ENCODE data around the gene CDCA4.
"Not testable (repeated sequence)": the region's sequence is repeated elsewhere in the genome, so short reads cannot be mapped to it uniquely, and the experiment has no call there.

Gene CDCA4

DNA sequence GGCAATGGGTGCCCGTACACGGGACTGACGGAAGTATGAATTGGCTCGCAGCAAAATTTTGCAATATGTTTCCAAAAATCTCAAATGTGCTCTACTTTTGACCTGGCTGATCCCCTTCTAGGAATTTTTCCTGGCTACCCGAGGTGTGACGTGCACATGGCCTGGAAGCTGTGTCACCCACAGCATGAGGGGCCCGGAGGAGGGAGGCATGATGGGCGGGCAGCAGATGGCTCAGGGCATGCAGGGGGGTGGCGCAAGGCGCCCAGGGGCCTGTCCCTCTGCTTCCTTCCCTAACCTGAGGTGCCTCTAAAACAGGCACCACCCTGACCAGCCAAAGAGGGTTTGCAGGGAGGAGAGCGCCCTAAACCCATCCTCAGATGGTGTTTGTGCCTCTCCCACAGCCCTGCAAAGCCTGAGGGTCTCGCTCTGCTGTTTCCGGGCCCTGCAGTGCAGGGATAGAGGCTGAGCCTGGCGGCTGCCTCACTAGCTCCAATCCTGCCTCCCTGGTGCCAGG, 37.7 kb upstream of the CDCA4 start:
- in situ Hi-C loops (cut with MboI; ENCODE audit: low sequenced_read_pairs) = no loop called here

DNA sequence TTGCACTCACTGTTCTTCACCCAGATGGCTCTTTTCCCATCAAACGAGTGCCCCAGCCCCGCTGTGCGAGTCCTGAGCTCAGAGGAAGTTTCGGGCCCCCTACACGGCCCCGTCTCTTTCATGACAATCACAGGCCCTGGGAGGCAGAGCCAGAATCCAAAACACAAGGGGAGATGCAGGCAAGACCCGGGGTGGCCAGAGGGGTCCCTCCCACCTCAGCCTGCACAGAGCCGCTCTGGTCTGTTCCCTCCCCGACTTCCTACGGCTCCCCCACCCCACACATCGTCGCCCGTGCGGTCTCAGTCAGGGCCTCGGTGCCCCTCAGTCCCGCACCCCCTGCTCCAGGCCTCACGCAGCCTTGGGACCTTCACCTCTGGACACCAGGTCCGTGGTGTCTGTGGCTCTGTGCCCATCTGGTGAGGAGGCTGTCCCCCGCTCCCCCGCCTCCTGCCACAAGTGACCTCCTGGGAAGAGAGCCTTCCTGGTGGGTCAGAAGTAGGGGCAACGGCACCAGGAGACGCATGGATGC, 35.5 kb upstream of the CDCA4 start:
- in situ Hi-C loops (cut with MboI; ENCODE audit: low sequenced_read_pairs) = no loop called here

DNA sequence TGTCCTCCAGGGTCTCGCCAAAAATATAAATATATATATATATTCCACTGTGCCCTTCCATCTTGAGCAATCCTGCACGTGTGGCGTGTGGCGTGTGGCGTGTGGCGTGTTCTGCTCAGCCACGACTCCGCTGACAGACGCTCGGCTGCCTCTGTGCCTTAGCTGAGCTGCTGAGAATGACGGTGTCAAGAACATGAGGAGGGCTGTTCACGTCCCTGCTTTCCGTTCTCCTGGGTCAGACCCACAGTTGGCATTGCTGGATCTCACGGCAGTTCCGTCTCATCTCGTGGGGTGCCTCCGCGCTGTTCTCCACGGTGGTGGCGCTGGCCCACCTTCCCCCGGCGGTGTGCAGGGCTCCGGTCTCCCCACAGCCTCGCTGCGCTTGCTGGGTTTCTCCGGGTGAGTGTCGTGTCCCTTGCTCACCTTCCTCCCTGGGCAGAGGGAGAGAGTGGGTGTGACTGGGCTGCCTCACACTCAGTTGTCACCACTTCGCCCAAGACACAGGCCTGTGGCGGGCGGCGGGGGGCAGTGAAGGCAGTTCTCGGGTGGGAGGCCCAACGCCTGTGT, 34.9 kb upstream of the CDCA4 start:
- in situ Hi-C loops (cut with MboI; ENCODE audit: low sequenced_read_pairs) = no loop called here

DNA sequence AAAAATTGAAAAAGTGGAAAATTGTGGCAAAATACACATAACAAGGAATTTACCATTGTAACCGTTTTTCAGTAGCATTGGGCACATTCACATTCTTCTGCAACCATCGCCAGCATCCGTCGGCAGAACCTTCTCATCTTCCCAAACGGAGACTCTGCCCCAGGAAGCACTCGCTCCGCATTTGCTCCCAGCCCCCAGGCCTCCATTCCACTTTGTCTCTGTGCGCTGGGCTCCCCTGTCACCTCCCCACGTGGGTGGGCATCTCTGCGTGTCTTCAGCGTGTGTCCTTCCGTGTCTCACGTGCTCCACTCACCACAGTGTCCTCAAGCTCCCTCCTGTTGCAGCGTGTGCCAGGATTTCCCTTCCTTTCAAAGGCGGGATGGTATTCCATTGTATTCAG, 34.5 kb upstream of the CDCA4 start:
- in situ Hi-C loops (cut with MboI; ENCODE audit: low sequenced_read_pairs) = no loop called here

DNA sequence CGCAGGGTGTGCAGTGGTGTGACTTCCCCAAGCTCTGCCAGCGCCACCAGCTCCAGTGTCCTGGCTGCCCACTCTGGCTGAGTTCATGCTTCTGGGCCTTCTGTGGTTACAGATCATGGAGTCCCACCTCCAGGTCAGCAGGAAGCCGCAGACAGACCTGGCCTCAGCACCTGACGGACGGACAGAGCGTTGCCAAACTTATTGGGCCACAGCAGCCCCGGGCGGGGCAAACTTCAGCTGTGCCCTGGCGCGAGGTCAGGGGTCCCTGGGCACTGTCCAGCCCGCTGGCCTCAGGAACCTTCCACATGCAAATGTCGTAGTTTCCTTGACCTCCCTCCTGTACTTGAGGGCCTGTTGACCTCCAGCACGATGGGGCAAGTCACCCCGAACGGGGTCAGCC, 33.1 kb upstream of the CDCA4 start:
- in situ Hi-C loops (cut with MboI; ENCODE audit: low sequenced_read_pairs) = no loop called here

DNA sequence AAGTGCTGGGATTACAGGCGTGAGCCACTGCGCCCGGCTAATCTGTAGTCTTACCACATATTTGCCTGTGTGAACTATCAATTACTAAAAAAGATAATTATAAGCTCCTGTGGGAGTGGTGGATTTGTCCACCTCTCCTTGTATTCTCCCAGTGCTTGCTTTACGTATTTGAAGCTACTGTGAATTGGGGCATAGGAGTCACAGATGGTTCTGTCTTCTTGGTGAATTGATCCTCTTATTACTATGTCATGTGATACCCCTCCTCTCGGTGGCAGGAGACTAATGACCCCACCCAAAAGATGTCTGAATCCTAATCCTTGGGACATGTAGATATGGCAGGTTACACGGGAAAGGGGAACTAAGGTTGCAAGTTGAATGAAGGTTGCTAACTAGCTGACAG, 32.5 kb upstream of the CDCA4 start:
- in situ Hi-C loops (cut with MboI; ENCODE audit: low sequenced_read_pairs) = no loop called here

DNA sequence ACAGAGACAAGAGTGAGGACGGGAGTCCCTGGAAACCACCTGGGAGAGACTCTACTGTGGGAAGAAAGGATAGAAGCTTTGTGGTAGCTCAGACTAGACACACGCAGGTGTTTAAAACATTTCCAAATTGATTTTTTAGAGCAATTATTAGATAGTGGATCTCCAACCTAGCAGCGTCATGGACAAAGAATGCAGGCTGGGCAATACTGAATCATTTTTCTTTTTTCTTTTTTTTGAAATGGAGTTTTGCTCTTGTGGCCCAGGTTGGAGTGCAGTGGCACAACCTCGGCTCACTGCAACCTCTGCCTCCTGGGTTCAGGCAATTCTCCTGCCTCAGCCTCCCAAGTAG, 31.2 kb upstream of the CDCA4 start:
- in situ Hi-C loops (cut with MboI; ENCODE audit: low sequenced_read_pairs) = no loop called here

DNA sequence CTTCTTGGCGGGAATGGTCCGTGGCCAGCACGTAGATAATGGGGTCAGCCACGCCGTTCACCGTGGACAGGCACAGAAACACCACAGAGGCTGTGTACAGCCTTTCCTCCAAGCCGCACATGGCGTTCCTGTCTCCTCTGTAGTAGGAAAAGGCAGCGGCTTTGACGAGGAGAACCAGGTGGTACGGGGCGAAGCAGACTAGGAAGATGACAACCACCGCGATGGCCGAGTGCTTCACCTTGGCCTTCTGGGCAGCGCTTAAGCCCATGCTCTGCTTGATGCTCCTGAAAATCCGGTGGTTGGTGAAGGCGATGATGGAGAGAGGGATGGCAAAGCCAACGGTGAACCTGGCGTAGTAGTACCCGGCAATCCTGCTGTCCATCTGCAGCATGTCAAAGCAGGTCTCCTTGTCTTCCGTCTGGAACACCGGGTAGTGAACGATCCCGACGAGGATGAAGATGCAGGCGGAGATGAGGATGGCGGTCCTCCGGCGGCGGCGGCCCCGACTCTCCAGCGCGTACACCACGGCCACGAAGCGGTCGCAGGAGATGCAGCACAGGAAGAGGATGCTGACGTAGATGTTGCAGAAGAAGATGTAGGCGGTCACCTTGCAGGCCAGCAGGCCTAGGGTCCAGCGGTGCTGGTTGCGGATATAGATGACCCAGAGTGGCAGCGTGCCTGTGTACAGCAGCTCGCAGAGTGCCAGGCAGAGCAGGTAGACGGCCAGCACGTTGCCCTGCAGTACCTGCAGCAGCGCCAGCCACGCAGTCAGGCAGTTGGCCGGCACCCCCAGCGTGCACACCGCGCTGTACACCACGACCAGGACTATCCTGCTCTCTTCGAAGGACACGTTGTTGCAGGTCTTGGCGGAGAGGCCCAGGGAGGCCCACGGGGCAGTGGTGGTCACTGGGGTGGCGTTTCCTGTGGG, 30.6 kb upstream of the CDCA4 start:
- in situ Hi-C loops (cut with MboI; ENCODE audit: low sequenced_read_pairs) = no loop called here

DNA sequence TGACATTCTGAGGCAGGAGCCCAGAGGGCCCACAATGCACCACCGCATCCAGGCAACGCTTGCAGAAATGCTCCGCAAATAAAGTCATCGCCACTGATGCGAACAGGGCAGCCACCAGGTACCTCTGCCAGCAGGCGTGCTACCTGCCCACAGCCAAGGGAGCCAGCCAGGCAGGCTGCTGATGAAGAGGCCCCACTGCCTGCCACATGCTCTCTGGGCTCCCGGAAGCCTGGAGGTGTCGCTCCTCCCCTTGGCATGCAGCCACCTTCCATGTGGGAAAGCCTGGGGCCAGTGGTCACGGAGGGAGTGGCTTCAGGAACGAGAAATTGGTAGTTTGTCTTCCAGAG, 29.6 kb upstream of the CDCA4 start:
- in situ Hi-C loops (cut with MboI; ENCODE audit: low sequenced_read_pairs) = no loop called here

DNA sequence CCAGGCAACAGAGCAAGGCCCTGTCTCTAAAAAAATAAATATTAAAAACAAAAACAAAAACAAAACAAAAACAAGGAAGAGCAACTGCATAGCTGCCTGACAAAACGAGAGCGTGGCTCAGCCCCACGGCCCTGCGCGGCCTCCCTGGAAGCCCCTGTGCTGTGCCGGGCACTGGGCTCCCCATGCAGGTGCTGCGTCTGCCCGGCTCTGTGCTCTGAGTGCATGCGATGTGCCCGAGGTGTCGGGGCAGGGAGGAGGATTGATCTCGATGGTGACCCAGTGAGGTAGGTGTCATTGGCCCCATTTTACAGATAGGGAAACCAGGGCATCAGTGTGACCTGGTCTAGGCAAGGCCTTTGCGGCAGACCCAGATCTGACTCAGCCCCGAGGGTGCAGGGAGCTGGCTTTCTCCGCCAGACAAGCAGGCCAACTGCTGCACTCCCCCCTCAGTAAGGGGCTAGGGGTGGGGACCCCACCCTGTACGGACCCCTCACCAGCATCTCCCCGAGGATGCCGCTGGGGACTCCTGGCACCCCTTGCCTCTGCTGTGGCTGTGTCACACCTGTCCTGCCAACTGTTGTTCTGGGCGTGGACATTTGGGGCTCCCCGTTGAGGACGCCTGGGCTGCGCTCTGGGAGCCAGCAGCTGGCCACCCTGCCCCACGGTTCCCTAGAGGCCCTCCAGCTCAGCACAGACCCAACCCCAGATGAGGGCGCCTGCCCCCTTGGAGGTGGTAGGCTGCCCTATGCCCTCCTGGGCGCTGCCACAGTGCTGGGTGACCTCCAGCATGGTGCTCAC, 29.1 kb upstream of the CDCA4 start:
- in situ Hi-C loops (cut with MboI; ENCODE audit: low sequenced_read_pairs) = no loop called here

DNA sequence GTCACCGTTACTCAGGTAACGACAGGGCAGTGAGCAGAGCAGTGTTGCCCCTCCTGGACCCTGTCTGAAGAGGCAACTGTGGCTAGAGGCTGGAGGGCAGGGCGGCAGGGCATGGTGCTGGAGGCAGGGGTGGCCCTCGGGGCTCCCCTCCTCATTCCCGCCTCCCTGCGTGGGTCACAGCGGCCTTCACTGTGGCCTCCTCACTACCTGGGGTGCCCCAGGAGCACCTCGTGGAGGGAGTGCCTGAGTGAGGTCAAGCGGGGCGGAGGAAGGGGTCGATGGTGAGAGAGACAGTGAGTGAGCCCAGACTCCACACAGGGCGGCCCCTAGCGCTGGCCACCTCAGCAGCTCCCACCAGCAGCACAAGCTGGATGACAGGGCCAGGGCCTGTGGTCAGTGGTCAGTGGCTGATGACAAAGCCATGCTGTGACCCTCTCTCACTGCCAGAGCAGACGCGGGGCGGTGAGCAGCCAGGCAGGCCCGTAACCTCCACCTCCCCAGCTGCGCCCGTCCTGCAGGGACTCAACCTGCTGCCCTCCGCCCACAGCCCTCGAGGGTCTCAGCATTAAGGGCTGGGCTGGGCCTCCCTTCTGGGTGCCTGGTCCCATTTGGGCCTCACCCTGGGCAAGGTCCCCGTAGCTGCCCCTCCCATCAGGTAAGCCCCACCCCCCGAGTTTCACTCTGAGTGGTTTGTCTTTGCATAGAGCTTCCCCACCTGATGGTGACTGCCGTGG, 26.6 kb upstream of the CDCA4 start:
- in situ Hi-C loops (cut with MboI; ENCODE audit: low sequenced_read_pairs) = no loop called here

DNA sequence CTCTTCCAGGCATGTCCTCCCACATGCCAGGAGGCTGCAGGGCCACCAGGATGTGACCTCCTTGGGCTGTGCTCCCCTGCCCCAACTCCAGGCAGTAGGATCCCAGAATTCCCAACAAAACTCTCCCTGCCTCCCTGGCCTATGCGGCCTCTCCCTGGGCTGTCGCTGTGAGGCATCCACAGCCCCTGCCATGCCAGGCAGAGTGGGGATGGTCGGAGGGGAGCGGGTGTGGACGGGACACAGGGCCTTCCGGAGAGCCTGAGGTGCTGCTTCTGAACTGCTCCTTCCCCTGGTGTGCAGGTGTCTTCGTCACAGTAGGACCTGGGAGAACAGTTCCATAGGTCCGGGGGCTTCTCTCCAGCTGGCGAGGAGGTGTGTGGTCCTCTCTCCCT, 26.0 kb upstream of the CDCA4 start:
- in situ Hi-C loops (cut with MboI; ENCODE audit: low sequenced_read_pairs) = no loop called here

DNA sequence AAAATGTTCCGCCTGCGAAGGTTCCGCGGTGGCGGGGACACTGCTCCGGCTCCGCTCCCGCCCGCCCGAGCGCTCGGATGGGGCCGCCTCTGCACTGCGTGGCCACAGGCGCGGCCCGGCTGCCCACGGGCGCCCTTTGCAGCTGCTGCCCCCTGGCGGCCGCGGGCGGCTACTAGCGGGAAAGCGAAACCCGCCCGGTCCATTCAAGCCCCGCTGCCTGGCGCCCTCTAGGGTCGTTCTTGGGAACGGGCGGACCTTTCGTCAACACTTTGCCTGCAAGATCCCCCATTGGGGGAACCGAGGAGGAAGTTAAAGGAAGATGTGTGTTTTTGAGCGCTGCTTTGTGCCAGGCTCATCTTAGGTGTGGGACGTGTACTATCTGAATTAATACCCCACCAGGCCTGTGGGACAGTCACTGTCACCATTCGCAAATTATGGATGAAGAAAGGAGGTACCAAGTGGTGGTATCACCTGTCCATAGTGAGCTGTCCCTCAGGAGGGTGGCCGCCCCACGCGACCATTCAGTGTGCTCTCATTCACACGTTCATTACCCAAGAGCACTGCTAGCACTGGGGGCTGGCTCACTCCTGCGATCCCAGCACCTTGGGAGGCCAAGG, 24.9 kb upstream of the CDCA4 start:
- in situ Hi-C loops (cut with MboI; ENCODE audit: low sequenced_read_pairs) = no loop called here

DNA sequence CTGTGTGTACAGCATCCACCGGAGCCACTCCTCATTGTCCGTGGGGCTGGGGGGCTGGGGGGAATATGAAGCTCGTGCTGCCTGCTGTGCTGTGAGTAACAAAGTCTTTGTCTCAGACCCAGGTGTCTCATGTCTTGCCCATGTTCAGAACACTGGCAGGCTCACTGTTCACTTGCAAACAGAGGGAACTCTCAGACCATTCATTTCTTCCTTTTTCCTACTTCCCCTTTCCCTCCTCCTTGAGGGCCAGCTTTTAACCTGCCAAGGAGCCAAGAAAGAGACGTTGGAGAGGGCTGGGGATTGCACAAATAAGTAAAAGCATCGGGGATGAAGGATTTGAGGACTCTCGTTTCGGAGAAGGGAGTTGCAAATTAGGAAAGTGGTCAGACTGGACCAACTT, 22.8 kb upstream of the CDCA4 start:
- in situ Hi-C loops (cut with MboI; ENCODE audit: low sequenced_read_pairs) = no loop called here

DNA sequence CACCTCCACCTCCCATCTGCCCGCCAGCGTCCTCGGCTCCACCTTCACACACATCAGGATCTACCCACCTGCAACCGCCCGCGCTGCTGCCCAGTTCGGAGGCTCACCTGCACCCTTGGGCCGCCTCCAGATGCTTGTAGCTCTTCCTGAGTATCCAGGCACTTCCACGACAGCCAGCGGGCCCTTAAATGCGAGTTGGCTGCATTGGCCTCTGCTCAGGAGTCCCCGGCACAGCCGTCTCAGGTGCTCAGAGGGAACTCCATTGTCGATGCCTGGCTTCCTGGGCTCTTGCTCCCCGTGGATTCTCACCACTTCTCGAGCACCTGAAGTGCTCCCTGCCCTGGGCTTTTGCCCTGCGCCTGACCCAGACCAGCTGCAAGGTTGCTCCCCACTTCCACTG, 21.9 kb upstream of the CDCA4 start:
- in situ Hi-C loops (cut with MboI; ENCODE audit: low sequenced_read_pairs) = no loop called here

DNA sequence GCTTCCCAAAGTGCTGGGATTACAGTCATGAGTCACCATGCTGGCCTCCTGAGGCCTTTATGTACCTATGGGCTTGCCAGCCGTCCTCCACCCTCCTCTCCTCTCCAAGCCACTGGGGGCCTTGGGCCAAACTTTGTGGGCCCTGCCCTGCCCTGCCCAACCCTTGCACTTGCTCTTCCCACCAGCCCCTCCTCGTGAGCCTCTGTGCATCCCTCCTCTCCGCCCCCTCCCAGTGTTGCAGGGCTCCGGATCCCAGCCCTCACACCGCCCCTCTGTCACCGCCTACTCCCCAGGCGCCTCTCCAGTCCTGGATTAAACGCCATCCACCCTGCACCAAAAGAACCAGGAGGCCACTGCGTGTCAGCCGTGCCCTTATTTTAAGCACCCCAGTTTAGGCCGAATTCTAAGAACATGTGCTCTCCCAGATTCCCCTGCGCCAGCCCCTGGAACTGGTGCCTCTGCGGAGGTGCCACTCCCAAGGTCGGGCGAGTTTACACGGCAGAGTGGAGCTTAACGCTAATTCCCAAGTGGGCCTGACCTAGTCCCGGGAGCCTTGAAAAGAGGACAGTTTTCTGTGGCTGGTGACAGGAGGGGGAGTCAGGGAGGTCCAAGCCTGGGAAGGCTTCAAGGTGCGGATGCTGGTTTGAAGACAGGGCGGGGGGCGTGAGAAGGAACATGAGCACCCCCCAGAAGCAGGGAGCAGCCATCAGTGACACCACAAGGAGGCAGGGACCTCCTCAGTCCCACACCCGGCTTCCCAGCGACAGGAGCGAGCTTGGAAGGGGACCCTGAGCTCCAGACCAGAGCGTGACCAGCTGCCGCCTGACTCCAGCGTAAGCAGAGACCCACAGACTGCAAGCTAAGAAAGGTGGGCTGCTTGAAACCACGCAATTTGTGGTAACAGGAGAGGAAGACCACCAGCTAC, 21.2 kb upstream of the CDCA4 start:
- in situ Hi-C loops (cut with MboI; ENCODE audit: low sequenced_read_pairs) = no loop called here

DNA sequence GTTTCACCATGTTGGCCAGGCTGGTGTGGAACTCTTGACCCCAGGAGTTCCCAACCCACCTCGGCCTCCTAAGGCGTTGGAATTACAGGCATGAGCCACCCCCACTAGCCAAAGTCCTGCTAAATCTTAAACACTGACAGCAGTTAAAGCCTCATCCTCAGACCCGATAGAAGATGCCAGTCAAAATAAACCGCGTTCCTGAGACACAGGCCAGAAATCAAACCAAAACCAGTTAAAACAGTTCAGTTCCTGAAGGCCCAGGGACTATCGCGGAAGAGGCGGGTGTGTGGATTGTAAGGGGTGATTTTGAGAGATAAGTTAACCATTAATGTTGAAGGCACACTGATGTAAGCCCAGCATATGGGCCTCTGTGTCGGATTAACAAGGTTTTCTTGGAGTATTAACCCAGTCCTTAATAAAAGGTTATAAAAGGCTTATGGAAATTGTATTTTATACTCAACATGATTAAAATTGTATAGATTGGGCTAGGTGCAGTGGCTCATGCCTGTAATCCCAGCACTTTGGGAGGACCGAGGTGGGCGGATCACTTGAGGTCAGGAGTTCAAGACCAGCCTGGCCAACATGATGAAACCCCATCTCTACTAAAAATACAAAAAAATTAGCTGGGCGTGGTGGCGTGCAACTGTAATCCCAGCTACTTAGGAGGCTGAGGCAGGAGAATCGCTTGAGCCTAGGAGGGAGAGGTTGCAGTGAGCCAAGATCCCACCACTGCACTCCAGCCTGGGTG, 18.7 kb upstream of the CDCA4 start:
- in situ Hi-C loops (cut with MboI; ENCODE audit: low sequenced_read_pairs) = no loop called here

DNA sequence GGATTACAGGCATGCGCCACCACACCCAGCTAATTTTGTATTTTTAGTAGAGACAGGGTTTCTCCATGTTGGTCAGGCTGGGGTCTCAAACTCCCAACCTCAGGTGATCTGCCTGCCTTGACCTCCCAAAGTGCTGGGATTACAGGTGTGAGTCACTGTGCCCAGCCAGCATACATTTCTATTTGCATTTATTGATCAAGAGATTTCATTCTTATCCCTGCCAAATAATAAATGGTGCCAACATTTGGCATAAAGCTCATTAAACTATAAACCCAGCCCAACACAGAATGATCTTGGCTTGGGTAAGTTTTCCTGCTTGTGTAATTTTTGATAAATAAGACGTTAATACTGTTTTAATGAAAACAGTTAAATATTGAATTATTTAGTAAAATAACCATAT, 14.7 kb upstream of the CDCA4 start:
- in situ Hi-C loops (cut with MboI; ENCODE audit: low sequenced_read_pairs) = not testable (repeated sequence)

All from hTERT RPE-1 (cell line).